HUES64 (cell line): Measurements from ENCODE around the gene PNLDC1.

Experiments
- H3K27ac ChIP-seq: 2 replicates; pipeline ENCODE4 v1.7.0; 2013; ENCODE audit warnings: low read depth, low read length, inconsistent platforms
- H3K27me3 ChIP-seq: 2 replicates; pipeline ENCODE4 v1.6.1; 2013; ENCODE audit warnings: mild to moderate bottlenecking, low read length; ENCODE audit not compliant: insufficient read depth
- H3K36me3 ChIP-seq: 2 replicates; pipeline ENCODE4 v1.6.1; 2013; ENCODE audit warnings: mild to moderate bottlenecking, low read length; ENCODE audit not compliant: insufficient read depth
- H3K4me1 ChIP-seq: 2 replicates; pipeline ENCODE4 v1.6.1; 2013; ENCODE audit warnings: mild to moderate bottlenecking, low read length, moderate library complexity; ENCODE audit not compliant: insufficient read depth
- H3K4me3 ChIP-seq: 2 replicates; pipeline ENCODE4 v1.5.1; 2013; ENCODE audit warnings: mild to moderate bottlenecking, low read length, moderate library complexity
- H3K9ac ChIP-seq: 2 replicates; pipeline ENCODE4 v1.6.1; 2013; ENCODE audit warnings: mild to moderate bottlenecking, low read depth, low read length
- H3K9me3 ChIP-seq: 2 replicates; pipeline ENCODE4 v1.6.1; 2013; ENCODE audit warnings: low read depth, low read length; ENCODE audit not compliant: insufficient read depth
- WGBS: fragments of 150-250, 120-280 bp; methylation state at CpG from one replicate; pipeline ENCODE4 v1.1.7; 2013; ENCODE audit warnings: missing lambda C conversion rate; 5-methylcytosine and 5-hydroxymethylcytosine counted together

The PNLDC1 gene

DNA sequence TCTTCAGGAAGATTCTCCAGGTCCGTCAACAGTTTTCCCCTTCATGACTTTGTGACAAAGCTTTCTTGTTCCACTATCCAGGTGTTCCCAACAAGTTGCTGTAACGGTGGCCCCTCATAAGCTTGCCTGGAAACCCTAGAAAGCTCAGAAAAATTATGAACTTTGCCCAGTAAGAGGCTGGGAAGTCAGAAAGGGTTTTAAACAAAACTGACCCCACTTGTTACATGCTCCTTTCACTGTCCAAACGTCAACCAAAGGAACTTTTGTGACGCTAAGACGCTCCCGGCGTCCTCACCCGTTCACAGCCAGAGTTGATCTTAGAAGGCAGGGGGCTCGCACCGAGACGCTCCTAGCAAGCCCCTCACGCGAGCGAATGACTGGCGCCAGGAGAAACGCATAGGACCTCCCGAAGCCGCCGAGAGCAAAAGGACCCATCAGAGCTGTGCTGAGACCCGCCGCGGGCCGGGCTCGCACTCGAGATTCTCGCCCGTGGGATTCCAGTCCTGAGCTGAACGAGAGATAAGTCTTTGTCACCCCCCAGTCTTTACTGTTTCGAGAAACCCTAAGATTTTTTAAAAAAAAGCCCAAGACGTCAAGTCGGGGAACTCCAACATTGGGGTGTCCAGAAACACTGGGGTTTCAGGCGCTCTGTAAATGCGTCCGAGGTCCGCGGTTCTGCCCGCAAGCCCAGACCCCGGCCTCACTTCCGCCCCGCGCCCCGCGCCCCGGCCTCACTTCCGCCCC lies 38.8 kb upstream of the PNLDC1 start:
- peaks cover 54% of the 10 kb centered on the region for H3K36me3 ChIP-seq
- no peaks in the 10 kb centered on the region for H3K9me3 ChIP-seq
- peak overlapping the region; percentile 99 for H3K27ac ChIP-seq
- H3K9ac ChIP-seq, result peak overlapping the region; percentile 82
- peaks cover 11% of the 10 kb centered on the region for H3K4me1 ChIP-seq
- 64% methylated on average over 45 of the region's 45 CpGs for WGBS
- peak overlapping the region; percentile 62 for H3K4me3 ChIP-seq
- no peaks in the 10 kb centered on the region for H3K27me3 ChIP-seq

DNA sequence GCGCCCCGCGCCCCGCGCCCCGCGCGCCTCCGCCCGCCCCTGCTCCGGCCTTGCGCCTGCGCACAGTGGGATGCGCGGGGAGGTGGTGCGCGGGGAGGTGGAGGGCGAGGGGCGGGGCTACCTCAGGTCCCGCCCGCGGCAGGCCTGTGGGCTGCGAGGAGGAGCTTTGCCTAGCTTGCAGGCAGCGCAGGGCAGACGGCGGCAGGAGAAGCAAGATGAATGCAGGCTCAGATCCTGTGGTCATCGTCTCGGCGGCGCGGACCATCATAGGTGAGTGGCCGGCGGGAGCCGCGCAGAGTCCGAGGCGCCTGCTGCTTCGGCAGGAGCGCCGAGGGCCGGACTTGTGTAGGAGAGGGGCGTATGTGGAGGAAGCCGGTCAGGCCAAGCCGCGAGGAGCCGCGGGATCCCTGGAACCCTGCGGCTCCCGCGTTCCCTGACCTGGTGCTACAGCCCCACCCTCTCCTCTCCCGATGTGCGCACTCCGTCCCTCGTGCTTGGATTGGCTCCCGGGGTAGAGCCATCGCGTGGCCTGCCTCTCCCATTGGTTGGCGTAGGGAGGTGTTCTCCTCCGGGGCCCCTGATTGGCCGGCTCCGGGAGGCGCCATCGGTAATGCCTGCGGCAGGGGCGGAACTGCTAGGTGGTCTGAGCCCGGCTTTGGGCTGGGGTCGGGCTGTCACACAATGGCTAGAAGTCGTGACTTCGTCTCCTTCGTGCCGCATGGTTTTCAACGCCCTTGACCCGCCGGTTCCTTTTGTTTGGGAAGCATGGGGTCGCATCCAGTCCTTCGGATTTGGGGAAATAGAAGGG lies 38.0 kb upstream of the PNLDC1 start, which contains the start of gene ACAT2:
ACAT2 (plus strand) TSS at position 173 of the 808 bp plus-strand sequence; CDS start at position 216, 43 bp downstream.
- Histone ChIP-seq H3K9me3 (no peaks in the 10 kb centered on the region), H3K36me3 (peaks cover 54% of the 10 kb centered on the region), H3K4me3 (peak within 1 kb of the TSS; percentile 95), H3K27me3 (no peaks in the 10 kb centered on the region), H3K9ac (peak within 1 kb of the TSS; percentile 94), H3K4me1 (peaks cover 11% of the 10 kb centered on the region), H3K27ac (peak within 1 kb of the TSS; percentile 99)
- WGBS, result 60% methylated on average over 76 of the region's 76 CpGs

DNA sequence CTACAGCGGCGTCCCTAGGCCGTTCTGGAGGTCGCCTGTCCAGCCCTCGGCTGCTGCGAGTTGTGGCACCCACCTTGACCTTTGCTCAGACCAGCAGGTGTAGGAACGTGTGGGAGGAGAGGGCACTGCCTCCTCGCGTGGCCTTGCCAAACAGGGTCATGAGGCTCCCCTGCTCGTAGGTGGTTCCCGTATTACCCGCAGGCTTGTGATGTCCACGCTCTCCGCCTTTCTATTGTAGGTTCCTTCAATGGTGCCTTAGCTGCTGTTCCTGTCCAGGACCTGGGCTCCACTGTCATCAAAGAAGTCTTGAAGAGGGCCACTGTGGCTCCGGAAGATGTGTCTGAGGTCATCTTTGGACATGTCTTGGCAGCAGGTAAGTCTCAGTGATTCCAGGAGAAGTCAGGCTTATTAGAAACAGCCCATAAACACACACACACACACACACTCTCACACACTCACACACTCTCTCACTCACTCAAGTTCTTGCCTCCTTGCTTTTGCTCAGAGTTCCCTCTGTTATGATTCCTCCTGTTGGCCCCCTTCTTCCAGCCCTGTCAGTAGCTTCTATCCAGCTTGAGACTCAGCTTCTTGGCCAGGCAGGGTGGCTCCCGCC lies 37.3 kb upstream of the PNLDC1 start:
- 65% methylated on average over 16 of the region's 16 CpGs for WGBS
- Histone ChIP-seq H3K9me3 (no peaks in the 10 kb centered on the region), H3K27ac (peak overlapping the region; percentile 59), H3K36me3 (peaks cover 54% of the 10 kb centered on the region), H3K27me3 (no peaks in the 10 kb centered on the region), H3K9ac (peak overlapping the region; percentile 94), H3K4me3 (peak overlapping the region; percentile 95), H3K4me1 (peaks cover 11% of the 10 kb centered on the region)

DNA sequence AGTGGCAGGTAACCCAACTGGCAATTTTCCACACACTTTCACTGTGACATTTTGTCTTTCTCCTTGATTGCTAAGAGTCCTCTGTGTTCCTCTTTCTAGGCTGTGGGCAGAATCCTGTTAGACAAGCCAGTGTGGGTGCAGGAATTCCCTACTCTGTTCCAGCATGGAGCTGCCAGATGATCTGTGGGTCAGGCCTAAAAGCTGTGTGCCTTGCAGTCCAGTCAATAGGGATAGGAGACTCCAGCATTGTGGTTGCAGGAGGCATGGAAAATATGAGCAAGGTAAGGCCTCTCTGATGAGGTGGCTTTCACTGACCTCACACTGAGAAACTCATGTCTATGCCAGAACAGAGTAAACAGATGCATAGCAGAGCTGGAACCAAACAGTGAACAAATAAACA lies 33.2 kb upstream of the PNLDC1 start:
- Histone ChIP-seq H3K4me3 (no peak overlapping the region), H3K36me3 (peaks cover 83% of the 10 kb centered on the region), H3K27me3 (no peaks in the 10 kb centered on the region), H3K4me1 (no peaks in the 10 kb centered on the region; the same call in 1 of the 2 replicates), H3K9me3 (peaks cover 6% of the 10 kb centered on the region; the same call in 1 of the 2 replicates), H3K9ac (no peak overlapping the region), H3K27ac (no peak overlapping the region)

DNA sequence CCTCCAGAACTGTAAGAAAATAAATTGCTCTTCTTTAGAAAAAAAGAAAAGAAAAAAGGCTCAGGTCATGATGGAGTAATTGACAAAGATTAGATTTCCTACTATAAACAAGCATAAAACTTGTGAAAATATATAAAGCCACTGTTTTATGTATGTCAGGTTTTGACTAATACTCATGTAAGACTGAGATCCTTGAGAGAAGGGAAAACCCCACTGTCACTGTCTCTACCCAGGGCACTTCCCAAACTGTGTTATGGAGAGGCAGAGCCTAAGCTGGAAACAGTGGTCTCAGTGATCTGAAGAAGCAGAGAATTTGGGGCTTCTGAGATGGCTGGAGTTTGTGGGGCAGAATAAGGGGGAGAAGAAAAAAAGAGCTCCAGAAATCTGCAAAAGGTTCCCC lies 30.6 kb upstream of the PNLDC1 start:
- no peak overlapping the region for H3K9ac ChIP-seq
- no peak overlapping the region for H3K4me3 ChIP-seq
- H3K9me3 ChIP-seq, result peaks cover 6% of the 10 kb centered on the region; the same call in 1 of the 2 replicates
- no peak overlapping the region for H3K27ac ChIP-seq
- H3K4me1 ChIP-seq, result no peaks in the 10 kb centered on the region
- H3K27me3 ChIP-seq, result no peaks in the 10 kb centered on the region
- peaks cover 94% of the 10 kb centered on the region for H3K36me3 ChIP-seq

DNA sequence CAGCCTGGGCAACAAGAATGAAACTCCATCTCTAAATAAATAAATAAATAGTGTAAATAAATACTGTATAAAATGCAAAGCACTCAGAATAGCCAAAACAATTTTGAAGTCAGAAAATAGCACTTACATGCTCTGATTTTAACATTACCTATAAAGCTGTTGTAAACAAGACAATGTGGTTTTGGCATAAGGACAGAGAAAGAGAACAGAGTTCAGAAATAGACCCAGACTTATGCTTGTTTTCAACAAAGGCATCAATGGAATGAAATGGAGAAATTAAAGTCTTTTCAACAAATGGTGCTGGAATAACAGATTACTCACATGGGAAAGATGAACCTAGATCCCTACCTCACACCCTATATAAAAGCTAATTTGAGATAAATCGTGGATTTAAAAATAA lies 27.9 kb upstream of the PNLDC1 start:
- Histone ChIP-seq H3K4me1 (no peaks in the 10 kb centered on the region), H3K4me3 (no peak overlapping the region), H3K9ac (no peak overlapping the region), H3K36me3 (peaks cover 98% of the 10 kb centered on the region), H3K27me3 (no peaks in the 10 kb centered on the region), H3K9me3 (peaks cover 6% of the 10 kb centered on the region; the same call in 1 of the 2 replicates), H3K27ac (no peak overlapping the region)
- no CpG with 5 or more reads among the region's 1 CpG for WGBS

DNA sequence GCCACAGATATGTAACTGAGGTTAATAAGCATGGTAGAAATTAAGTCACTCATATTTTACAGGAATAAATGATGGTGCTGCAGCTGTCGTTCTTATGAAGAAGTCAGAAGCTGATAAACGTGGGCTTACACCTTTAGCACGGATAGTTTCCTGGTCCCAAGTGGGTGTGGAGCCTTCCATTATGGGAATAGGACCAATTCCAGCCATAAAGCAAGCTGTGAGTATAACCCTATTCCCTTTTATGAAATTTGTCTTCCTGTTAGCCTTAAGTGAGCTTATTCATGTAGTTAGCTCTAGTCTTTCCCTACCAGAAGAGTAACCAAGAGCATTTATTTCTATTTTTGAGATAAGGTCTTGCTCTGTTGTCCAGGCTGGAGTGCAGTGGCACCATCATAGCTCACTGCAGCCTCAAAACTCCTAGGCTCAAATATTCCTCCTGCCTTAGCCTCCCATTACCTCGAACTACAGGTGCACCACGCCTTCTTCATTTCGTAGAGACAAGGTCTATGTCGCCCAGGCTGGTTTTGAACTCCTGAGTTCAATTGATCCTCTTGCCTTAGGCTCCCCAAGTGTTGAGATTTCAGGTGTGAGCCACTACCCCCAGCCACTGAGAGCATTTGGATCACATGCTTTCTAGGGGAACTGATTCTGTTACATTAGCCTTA lies 22.7 kb upstream of the PNLDC1 start:
- no peak overlapping the region for H3K9ac ChIP-seq
- no peak overlapping the region for H3K27ac ChIP-seq
- no peaks in the 10 kb centered on the region for H3K27me3 ChIP-seq
- H3K4me3 ChIP-seq, result no peak overlapping the region
- H3K36me3 ChIP-seq, result peaks cover 100% of the 10 kb centered on the region
- H3K4me1 ChIP-seq, result no peaks in the 10 kb centered on the region
- H3K9me3 ChIP-seq, result no peaks in the 10 kb centered on the region
- 98% methylated on average over 7 of the region's 7 CpGs for WGBS

DNA sequence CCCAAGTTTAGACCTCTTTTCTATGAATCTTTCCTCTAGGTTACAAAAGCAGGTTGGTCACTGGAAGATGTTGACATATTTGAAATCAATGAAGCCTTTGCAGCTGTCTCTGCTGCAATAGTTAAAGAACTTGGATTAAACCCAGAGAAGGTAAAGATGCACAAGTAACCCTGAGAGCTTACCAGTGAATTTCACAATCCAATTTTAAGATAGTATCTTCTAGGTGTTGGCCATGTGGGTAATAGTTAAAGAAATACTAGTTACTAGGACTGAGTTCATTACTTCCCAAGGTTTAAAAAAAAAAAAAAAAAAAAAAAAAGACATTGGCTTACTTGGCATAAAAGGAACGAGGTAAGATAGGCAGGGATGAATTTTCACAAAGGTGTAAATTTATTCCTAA lies 21.9 kb upstream of the PNLDC1 start:
- Histone ChIP-seq H3K27me3 (no peaks in the 10 kb centered on the region), H3K9me3 (no peaks in the 10 kb centered on the region), H3K36me3 (peaks cover 100% of the 10 kb centered on the region), H3K4me3 (no peak overlapping the region), H3K27ac (no peak overlapping the region), H3K9ac (no peak overlapping the region), H3K4me1 (no peaks in the 10 kb centered on the region)
- 96% methylated on average over 1 of the region's 1 CpG for WGBS

DNA sequence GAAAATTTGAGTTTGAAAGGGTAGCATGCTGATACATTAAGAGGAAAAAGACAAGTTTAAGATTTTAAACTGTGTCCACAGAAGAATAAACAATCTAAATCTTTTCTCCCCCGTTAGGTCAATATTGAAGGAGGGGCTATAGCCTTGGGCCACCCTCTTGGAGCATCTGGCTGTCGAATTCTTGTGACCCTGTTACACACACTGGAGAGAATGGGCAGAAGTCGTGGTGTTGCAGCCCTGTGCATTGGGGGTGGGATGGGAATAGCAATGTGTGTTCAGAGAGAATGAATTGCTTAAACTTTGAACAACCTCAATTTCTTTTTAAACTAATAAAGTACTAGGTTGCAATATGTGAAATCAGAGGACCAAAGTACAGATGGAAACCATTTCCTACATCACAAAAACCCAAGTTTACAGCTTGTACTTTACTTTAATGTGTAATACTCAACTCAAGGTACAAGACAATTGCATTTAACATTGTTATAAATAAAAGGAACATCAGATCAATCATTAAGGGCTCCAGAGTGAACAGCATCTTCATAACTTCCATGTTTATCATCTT lies 21.5 kb upstream of the PNLDC1 start:
- H3K4me3 ChIP-seq, result no peak overlapping the region
- no peaks in the 10 kb centered on the region for H3K4me1 ChIP-seq
- no peak overlapping the region for H3K9ac ChIP-seq
- peaks cover 100% of the 10 kb centered on the region for H3K36me3 ChIP-seq
- WGBS, result 88% methylated on average over 3 of the region's 3 CpGs
- H3K27me3 ChIP-seq, result no peaks in the 10 kb centered on the region
- no peak overlapping the region for H3K27ac ChIP-seq
- no peaks in the 10 kb centered on the region for H3K9me3 ChIP-seq

DNA sequence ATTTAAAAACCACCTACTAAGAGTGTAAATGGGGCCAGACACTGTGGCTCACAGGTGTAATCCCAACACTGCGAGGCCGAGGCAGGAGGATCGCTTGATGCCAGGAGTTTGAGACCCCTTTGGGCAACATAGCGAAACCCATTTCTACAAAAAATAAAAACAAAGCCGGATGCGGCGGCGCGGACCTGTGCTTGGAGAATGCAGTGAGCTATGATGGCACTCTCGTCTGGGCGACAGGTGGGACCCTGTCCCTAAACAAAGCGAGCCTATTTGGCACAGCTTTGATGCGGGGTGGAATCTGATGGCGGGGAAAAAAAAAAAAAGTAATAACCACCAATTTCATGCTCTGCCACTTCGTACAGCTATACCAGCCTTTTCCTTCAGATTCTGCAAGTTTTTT lies 11.8 kb upstream of the PNLDC1 start:
- 31% methylated on average over 13 of the region's 15 CpGs for whole genome bisulfite sequencing
- no peak overlapping the region for H3K27ac ChIP-seq
- peaks cover 64% of the 10 kb centered on the region for H3K36me3 ChIP-seq
- no peaks in the 10 kb centered on the region for H3K27me3 ChIP-seq
- peak overlapping the region; percentile 72 for H3K4me3 ChIP-seq
- H3K4me1 ChIP-seq, result peaks cover 15% of the 10 kb centered on the region
- peak overlapping the region; percentile 92 for H3K9ac ChIP-seq
- H3K9me3 ChIP-seq, result no peaks in the 10 kb centered on the region
